T-cell (primary cell): Measurements from ENCODE around the gene ZMYND8. TPM values are rescaled to one million over a fixed set of nuclear protein-coding genes. Genes with fewer than 3 reads are reported as not detected.
A peak's percentile ranks its signal among the peaks of the same experiment; 100 is the strongest.

ENCODE experiments used
- ATAC-seq, 4 experiments: fragments of 200-7000 bp in 3 of 4; fragments of 150-1000 bp in 1 of 4; cut with Tn5 transposase; replicated peaks in 1 of 4; 1 replicate in 3 of 4; 2 replicates in 1 of 4; pipeline ENCODE4 v1.10.0; 2021; ENCODE audit warnings: moderate library complexity in 3 of 4, mild to moderate bottlenecking in 2 of 4, moderate number of reproducible peaks in 1 of 4
- CTCF ChIA-PET, 2 donors: fragments of 300-600 bp; sonication (Branson Sonifier 250); formaldehyde crosslinking; loops; one replicate each; lab custom pipeline; 2022; ENCODE audit warnings: antibody characterized with exemption in 2 of 2; lab: Charles Lee
- POLR2A ChIA-PET, 2 donors: fragments of 300-600 bp; sonication (Branson Sonifier 250); formaldehyde crosslinking; loops; one replicate each; lab custom pipeline; 2022; ENCODE audit warnings: antibody characterized with exemption in 2 of 2; lab: Charles Lee
- DNase-seq, 35 experiments: peaks; one replicate each; pipeline versions ENCODE4 v3.0.0 to v3.0.0-alpha.2; 2013 to 2023
- H3K27ac ChIP-seq: one replicate; pipeline ENCODE4 v1.5.1; 2013; ENCODE audit warnings: low read length
- H3K27me3 ChIP-seq, 2 experiments: replicated peaks in 1 of 2; 1 replicate in 1 of 2; 2 replicates in 1 of 2; pipeline versions ENCODE4 v1.6.1 to v1.7.0; 2013; ENCODE audit warnings: low read length in 1 of 2, mixed read lengths in 1 of 2; ENCODE audit not compliant: control insufficient read depth in 2 of 2, insufficient read depth in 2 of 2; ENCODE audit errors: extremely low read depth in 1 of 2
- H3K36me3 ChIP-seq, 2 donors: 1 replicate in 1 of 2; 2 replicates in 1 of 2; pipeline versions ENCODE4 v1.6.1 to v1.7.0; 2013; ENCODE audit warnings: low read length in 1 of 2; ENCODE audit not compliant: control insufficient read depth in 2 of 2, insufficient read depth in 1 of 2; ENCODE audit errors: extremely low read depth in 1 of 2
- H3K4me1 ChIP-seq, 2 experiments: 1 replicate in 1 of 2; 2 replicates in 1 of 2; pipeline versions ENCODE4 v1.6.1 to v1.7.0; 2013; ENCODE audit warnings: low read length in 2 of 2, mixed read lengths in 1 of 2; ENCODE audit not compliant: insufficient read depth in 2 of 2, control insufficient read depth in 1 of 2; ENCODE audit errors: extremely low read depth in 1 of 2
- H3K4me3 ChIP-seq, 2 donors: 1 replicate in 1 of 2; 2 replicates in 1 of 2; pipeline versions ENCODE4 v1.5.1 to v1.7.0; 2013; ENCODE audit warnings: mild to moderate bottlenecking in 2 of 2, low read length in 1 of 2, moderate library complexity in 1 of 2; ENCODE audit not compliant: control insufficient read depth in 1 of 2; ENCODE audit errors: extremely low read depth in 1 of 2
- H3K9me3 ChIP-seq: 2 replicates; pipeline ENCODE4 v1.7.0; 2013
- H3K27ac Mint-ChIP-seq, 2 donors: one replicate each; pipeline ENCODE4 v1.8.0; 2020 to 2021; ENCODE audit warnings: mild to moderate bottlenecking in 2 of 2, mixed read lengths in 2 of 2
- H3K27me3 Mint-ChIP-seq, 2 donors: one replicate each; pipeline ENCODE4 v1.8.0; 2021 to 2022; ENCODE audit warnings: mixed read lengths in 2 of 2
- H3K36me3 Mint-ChIP-seq: one replicate; pipeline ENCODE4 v1.8.0; 2021; ENCODE audit warnings: mixed read lengths
- H3K4me1 Mint-ChIP-seq, 3 donors: one replicate each; pipeline ENCODE4 v1.8.0; 2020 to 2022; ENCODE audit warnings: mixed read lengths in 3 of 3, mild to moderate bottlenecking in 1 of 3
- H3K4me3 Mint-ChIP-seq, 3 donors: one replicate each; pipeline ENCODE4 v1.8.0; 2020 to 2022; ENCODE audit warnings: mild to moderate bottlenecking in 3 of 3, mixed read lengths in 3 of 3, moderate library complexity in 3 of 3
- H3K9me3 Mint-ChIP-seq, 3 donors: one replicate each; pipeline ENCODE4 v1.8.0; 2020 to 2022; ENCODE audit warnings: mixed read lengths in 3 of 3
- WGBS: methylation state at CpG from one replicate; pipeline ENCODE4 v1.1.5; 2013; ENCODE audit warnings: missing lambda C conversion rate; ENCODE audit not compliant: insufficient coverage; 5-methylcytosine and 5-hydroxymethylcytosine counted together
- total RNA-seq, 35 experiments: library from RNA in 6 of 35; stranded (reverse) in 6 of 35; fragments of 120-200 nt in 1 of 35; gene quantifications; one replicate each; pipeline versions ENCODE4 v1.2.1 to v1.2.4 and lab custom pipeline; 2013 to 2026

ZMYND8 gene
- total RNA-seq, 5 donors from 2014 or later (not counting 1 experiment from before 2014, with no cell fraction given) = 39.6 to 68.9 (median 43.6) TPM

DNA sequence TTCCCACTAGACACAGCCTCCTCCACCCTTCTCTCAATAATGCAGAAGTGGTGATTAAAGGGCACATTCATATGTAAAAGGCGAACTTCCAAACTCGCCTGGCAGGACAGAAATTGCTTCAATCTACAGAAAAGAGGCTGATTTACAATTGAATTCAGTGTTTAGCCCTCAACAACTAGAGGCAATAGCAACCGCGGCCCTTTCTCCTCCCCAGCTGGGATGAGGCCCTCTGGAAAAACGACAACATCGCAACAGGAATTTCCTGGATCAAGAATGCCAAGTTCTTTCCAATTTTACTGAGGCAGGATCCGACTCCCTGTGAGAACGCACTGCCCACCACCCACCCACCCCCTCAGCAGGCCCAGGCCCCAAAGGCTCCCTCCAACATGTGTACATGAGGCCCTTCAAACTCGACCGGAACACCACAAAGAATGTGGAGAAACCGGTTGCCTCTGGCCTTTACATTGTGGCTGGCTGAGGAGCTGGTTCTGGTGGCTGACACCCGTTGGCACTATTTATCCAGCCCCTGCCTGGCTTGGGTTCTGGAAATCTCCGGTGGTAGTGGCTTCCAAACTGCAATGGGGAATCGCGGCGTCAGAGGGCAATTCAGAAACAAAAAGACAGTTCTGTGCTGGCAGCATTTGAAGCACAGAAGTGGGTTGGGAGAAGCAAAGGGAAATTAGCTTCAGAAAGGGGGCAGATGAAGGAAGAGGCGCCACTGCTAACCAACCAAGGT is 36.8 kb downstream of the ZMYND8 start:
- Histone ChIP-seq H3K4me1 (peaks cover 2 to 48% of the 10 kb centered on the region in 2 experiments), H3K9me3 (no peaks in the 10 kb centered on the region), H3K27me3 (no peaks in the 10 kb centered on the region), H3K36me3 (peaks cover 5% of the 10 kb centered on the region in 2 donors), H3K4me3 (no peak overlapping the region), H3K27ac (no peak overlapping the region)
- Mint-ChIP-seq H3K27me3 (no peaks in the 10 kb centered on the region), H3K4me1 (peaks cover 71 to 89% (median 87%) of the 10 kb centered on the region in 3 donors), H3K4me3 (peak overlapping the region; percentile 18 to 64 (median 21)), H3K27ac (peak overlapping the region; percentile 83 to 90), H3K36me3 (peaks cover under 1% of the 10 kb centered on the region), H3K9me3 (no peaks in the 10 kb centered on the region)
- ATAC-seq = no peak
- ChIA-PET POLR2A (interaction anchor here in 1 of 2 donors (0.6 kb wide), 1 partner anchor 476 kb away, joined by 3 read pairs; no protein-coding TSS in a partner anchor), CTCF (no interaction called here)
- no peak for DNase-seq
- WGBS = 84% methylated on average over 8 of the region's 17 CpGs

DNA sequence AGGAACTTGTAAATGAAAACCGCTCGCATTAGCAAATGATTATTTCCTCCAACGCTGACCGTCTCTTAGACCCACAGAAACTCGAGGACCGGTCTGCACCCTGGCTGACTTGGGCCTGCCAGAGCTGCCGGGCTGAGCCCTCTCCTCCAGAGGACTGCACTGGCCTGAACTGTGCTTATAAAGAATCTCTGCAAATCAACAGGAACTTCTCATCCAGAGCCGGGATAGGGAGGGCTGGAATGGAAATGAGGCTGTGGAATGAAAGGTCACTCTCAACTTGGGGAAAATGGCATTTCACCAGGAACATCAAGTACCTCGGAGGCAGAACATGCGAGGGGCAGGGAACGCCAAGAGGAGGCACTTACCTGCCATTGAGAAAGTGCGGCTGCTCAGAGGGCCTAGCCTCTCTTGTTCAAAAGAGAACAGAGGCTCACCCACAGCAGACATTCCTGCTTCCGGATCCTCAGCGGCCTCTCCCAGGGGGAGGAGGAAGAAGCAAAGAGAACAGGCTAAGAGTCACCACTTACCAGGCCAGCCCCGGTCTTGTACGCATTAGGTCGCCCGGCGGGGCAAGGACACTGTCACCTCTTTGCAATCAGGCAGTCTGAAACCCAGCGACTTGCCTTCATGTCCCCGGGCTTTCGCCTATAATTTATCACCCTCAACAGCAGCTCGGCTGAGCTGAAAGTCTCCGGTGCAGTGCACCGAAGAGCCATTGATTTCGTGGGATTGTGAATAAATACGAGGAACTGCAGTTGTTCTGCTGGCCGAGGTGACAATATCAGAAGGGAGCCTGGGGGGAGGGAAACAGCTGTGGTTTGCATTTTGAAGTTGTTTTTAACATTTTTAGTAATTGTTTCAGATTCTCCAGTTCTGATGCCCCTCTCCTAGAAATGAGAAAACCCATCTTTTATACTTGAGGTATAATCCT is 37.6 kb downstream of the ZMYND8 start:
- Histone ChIP-seq H3K4me3 (no peak overlapping the region), H3K27me3 (no peaks in the 10 kb centered on the region), H3K4me1 (peaks cover 2 to 45% of the 10 kb centered on the region in 2 experiments), H3K36me3 (peaks cover 5 to 7% of the 10 kb centered on the region in 2 donors), H3K27ac (no peak overlapping the region), H3K9me3 (no peaks in the 10 kb centered on the region)
- Mint-ChIP-seq H3K36me3 (peaks cover 4% of the 10 kb centered on the region), H3K9me3 (no peaks in the 10 kb centered on the region), H3K27me3 (no peaks in the 10 kb centered on the region), H3K4me3 (peak overlapping the region; percentile 21 to 64 (median 28)), H3K4me1 (peaks cover 70 to 90% (median 86%) of the 10 kb centered on the region in 3 donors), H3K27ac (peak overlapping the region; percentile 83 to 90)
- POLR2A ChIA-PET = no interaction called here
- DNase-seq (peak in 2 of 35 experiments; percentile 0 to 8), ATAC-seq (peak in 1 of 4 experiments; percentile 12)
- WGBS = 73% methylated on average over 18 of the region's 28 CpGs
- CTCF ChIA-PET = interaction anchor here in 1 of 2 donors (0.8 kb wide), 1 partner anchor 46 kb away, joined by 4 read pairs; no protein-coding TSS in a partner anchor

DNA sequence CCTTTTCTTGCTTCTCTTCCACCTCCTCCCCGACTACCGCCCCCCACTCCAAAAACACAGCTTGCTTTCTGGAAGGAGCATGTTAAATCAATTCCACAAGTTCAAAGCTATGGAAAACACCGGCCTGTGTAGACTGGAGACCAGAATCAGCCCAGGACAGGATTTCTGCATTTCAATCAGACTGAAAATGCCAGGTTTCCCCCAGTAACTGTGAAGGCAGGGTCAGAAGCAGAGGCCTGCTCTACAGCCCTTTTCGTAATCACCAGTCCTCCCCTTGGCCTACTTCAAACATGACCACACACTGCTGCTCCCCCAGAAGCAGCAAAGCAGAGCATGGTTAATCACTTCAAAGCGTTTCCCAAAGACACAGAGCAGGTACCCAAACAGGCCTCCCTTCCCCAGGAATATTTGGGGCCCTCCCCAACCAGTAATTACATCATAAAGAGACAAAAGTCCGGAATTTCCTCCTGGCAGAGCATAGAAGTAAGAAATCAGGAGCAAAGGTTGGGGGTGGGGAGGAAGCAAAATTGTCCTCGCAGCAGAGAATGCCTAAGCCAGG is 38.4 kb downstream of the ZMYND8 start:
- Histone ChIP-seq H3K4me1 (peaks cover 2 to 43% of the 10 kb centered on the region in 2 experiments), H3K4me3 (no peak overlapping the region), H3K36me3 (peaks cover 5 to 7% of the 10 kb centered on the region in 2 donors), H3K27me3 (no peaks in the 10 kb centered on the region), H3K27ac (peak overlapping the region; percentile 49), H3K9me3 (no peaks in the 10 kb centered on the region)
- WGBS = 90% methylated on average over 6 of the region's 7 CpGs
- POLR2A ChIA-PET = interaction anchor here in 1 of 2 donors (0.6 kb wide), 1 partner anchor 1368 kb away, joined by 3 read pairs; no protein-coding TSS in a partner anchor
- DNase-seq (no peak), ATAC-seq (no peak)
- Mint-ChIP-seq H3K36me3 (peaks cover 4% of the 10 kb centered on the region), H3K27ac (peak overlapping the region; percentile 83 to 90), H3K4me1 (peaks cover 63 to 83% (median 79%) of the 10 kb centered on the region in 3 donors), H3K4me3 (peak overlapping the region in 1 of 3 donors; percentile 64), H3K27me3 (no peaks in the 10 kb centered on the region), H3K9me3 (no peaks in the 10 kb centered on the region)
- CTCF ChIA-PET = interaction anchor here in 1 of 2 donors (0.6 to 0.8 kb wide), 2 partner anchors 45 to 302 kb away, joined by 4 to 5 read pairs; no protein-coding TSS in a partner anchor

GRCh38 chr20:47317127-47317895 is 39.2 kb downstream of the ZMYND8 start:
- Mint-ChIP-seq H3K27me3 (no peaks in the 10 kb centered on the region), H3K4me1 (peaks cover 56 to 78% (median 75%) of the 10 kb centered on the region in 3 donors), H3K4me3 (peak overlapping the region in 1 of 3 donors; percentile 64), H3K9me3 (no peaks in the 10 kb centered on the region), H3K36me3 (peaks cover 4% of the 10 kb centered on the region), H3K27ac (peak overlapping the region; percentile 83 to 90)
- POLR2A ChIA-PET = interaction anchor here in 1 of 2 donors (0.6 kb wide), 2 partner anchors 38 to 1369 kb away, joined by 3 to 7 read pairs; no protein-coding TSS in a partner anchor
- Histone ChIP-seq H3K4me1 (peaks cover 2 to 43% of the 10 kb centered on the region in 2 experiments), H3K4me3 (no peak overlapping the region), H3K9me3 (no peaks in the 10 kb centered on the region), H3K36me3 (peaks cover 8 to 9% of the 10 kb centered on the region in 2 donors), H3K27me3 (no peaks in the 10 kb centered on the region), H3K27ac (peak overlapping the region; percentile 49)
- 56% methylated on average over 8 of the region's 13 CpGs for WGBS
- ATAC-seq (peak; percentile 70 to 85 (median 76)), DNase-seq (peak in 33 of 35 experiments; percentile 6 to 51 (median 19))
- CTCF ChIA-PET = interaction anchor here in 1 of 2 donors (0.6 kb wide), 1 partner anchor 302 kb away, joined by 5 read pairs; no protein-coding TSS in a partner anchor

- Mint-ChIP-seq H3K27me3 (no peaks in the 10 kb centered on the region), H3K4me3 (peak overlapping the region in 1 of 3 donors; percentile 19), H3K27ac (peak overlapping the region; percentile 83 to 90), H3K9me3 (no peaks in the 10 kb centered on the region), H3K4me1 (peaks cover 56 to 78% (median 74%) of the 10 kb centered on the region in 3 donors), H3K36me3 (peaks cover 9% of the 10 kb centered on the region)
- H3K4me3 ChIP-seq = no peak overlapping the region
- peak in 2 of 4 experiments; percentile 12 to 24 for ATAC-seq
- H3K9me3 ChIP-seq = no peaks in the 10 kb centered on the region
- 100% methylated on average over 2 of the region's 3 CpGs for WGBS
- H3K27me3 ChIP-seq = no peaks in the 10 kb centered on the region
- ChIA-PET CTCF (interaction anchor here in 1 of 2 donors (0.9 kb wide), 1 partner anchor 67 kb away, joined by 3 read pairs; no protein-coding TSS in a partner anchor), POLR2A (no interaction called here)
- H3K36me3 ChIP-seq = peaks cover 14 to 15% of the 10 kb centered on the region in 2 donors
- peaks cover 2 to 43% of the 10 kb centered on the region in 2 experiments for H3K4me1 ChIP-seq
- DNase-seq = no peak
- peak overlapping the region; percentile 49 for H3K27ac ChIP-seq
Measured at GRCh38 chr20:47316776-47317126, 39.7 kb downstream of the ZMYND8 start.
